ENCODE data around the gene CCDC91. TPM values are rescaled to one million over a fixed set of nuclear protein-coding genes. Genes with fewer than 3 reads are reported as not detected.

CCDC91 gene
- total RNA-seq, 6 donors from 2014 or later = 27.7 to 77.5 (median 30.2) TPM

- no peaks in the 10 kb centered on the region for H3K36me3 ChIP-seq
- DNase-seq (no peak), ATAC-seq (ENCODE audit: low FRiP score in 2 of 2) (no peak)
- no peaks in the 10 kb centered on the region for H3K4me1 ChIP-seq
- no peaks in the 10 kb centered on the region for H3K9me3 ChIP-seq
- H3K27me3 ChIP-seq = no peaks in the 10 kb centered on the region
- no peak overlapping the region for H3K27ac ChIP-seq
- no peak overlapping the region for H3K4me3 ChIP-seq
- 86 to 89% methylated on average over 2 of the region's 2 CpGs for WGBS, 2 donors
- TF ChIP-seq EP300 (IDR thresholded peaks at IDR 0.05) = no peak
- TF ChIP-seq POLR2A (IDR thresholded peaks at IDR 0.05) = no peak
- TF ChIP-seq, protein P1, sequence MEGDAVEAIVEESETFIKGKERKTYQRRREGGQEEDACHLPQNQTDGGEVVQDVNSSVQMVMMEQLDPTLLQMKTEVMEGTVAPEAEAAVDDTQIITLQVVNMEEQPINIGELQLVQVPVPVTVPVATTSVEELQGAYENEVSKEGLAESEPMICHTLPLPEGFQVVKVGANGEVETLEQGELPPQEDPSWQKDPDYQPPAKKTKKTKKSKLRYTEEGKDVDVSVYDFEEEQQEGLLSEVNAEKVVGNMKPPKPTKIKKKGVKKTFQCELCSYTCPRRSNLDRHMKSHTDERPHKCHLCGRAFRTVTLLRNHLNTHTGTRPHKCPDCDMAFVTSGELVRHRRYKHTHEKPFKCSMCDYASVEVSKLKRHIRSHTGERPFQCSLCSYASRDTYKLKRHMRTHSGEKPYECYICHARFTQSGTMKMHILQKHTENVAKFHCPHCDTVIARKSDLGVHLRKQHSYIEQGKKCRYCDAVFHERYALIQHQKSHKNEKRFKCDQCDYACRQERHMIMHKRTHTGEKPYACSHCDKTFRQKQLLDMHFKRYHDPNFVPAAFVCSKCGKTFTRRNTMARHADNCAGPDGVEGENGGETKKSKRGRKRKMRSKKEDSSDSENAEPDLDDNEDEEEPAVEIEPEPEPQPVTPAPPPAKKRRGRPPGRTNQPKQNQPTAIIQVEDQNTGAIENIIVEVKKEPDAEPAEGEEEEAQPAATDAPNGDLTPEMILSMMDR (IDR thresholded peaks at IDR 0.05) = no peak
Measured at GRCh38 chr12:28222081-28222700, 31.9 kb downstream of the CCDC91 start.

- TF ChIP-seq POLR2A (IDR thresholded peaks at IDR 0.05) (no peak), POLR2AphosphoS5 (IDR thresholded peaks at IDR 0.05) (no peak), EP300 (IDR thresholded peaks at IDR 0.05) (no peak)
- TF ChIP-seq, protein P1 (IDR thresholded peaks at IDR 0.05) = no peak
- no peaks in the 10 kb centered on the region for H3K36me3 ChIP-seq
- no peak for DNase-seq
- H3K27me3 ChIP-seq = no peaks in the 10 kb centered on the region
- ATAC-seq (ENCODE audit: low FRiP score in 2 of 2) = no peak
- 91 to 92% methylated on average over 3 of the region's 3 CpGs for WGBS, 2 donors
- H3K4me1 ChIP-seq = no peaks in the 10 kb centered on the region
- H3K27ac ChIP-seq = no peak overlapping the region
- no peaks in the 10 kb centered on the region for H3K9me3 ChIP-seq
- H3K4me3 ChIP-seq = no peak overlapping the region
Measured at GRCh38 chr12:28223025-28223554, 32.8 kb downstream of the CCDC91 start.

DNA sequence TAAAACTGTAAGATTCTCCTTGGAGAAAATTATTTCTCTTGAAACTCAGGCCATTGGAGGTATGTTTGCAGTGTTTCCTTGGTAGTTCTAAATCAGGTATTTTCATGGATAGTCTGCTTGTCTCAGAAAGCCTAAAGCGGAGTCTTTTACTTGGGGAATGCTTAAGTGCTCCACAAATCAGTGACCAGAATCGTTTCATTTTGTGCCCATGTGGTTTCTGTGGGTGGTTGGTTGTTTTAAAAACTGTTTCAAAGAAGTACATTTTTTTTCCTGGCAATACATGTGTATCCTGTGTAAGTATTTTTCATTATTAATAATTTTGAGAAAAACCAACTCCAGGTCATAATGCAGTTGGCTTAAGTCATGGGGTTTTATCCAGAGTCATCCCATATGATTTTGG, 33.6 kb downstream of the CCDC91 start:
- DNase-seq = no peak
- Histone ChIP-seq H3K4me3 (no peak overlapping the region), H3K27ac (no peak overlapping the region), H3K27me3 (no peaks in the 10 kb centered on the region), H3K4me1 (no peaks in the 10 kb centered on the region), H3K9me3 (no peaks in the 10 kb centered on the region), H3K36me3 (no peaks in the 10 kb centered on the region)
- WGBS, 2 donors = 71 to 82% methylated on average over 2 of the region's 2 CpGs
- TF ChIP-seq POLR2A (IDR thresholded peaks at IDR 0.05) = no peak
- TF ChIP-seq POLR2AphosphoS5 (IDR thresholded peaks at IDR 0.05) = no peak
- TF ChIP-seq, protein P1 (IDR thresholded peaks at IDR 0.05) = no peak
- no peak for TF ChIP-seq EP300 (IDR thresholded peaks at IDR 0.05)
- no peak for ATAC-seq (ENCODE audit: low FRiP score in 2 of 2)

DNA sequence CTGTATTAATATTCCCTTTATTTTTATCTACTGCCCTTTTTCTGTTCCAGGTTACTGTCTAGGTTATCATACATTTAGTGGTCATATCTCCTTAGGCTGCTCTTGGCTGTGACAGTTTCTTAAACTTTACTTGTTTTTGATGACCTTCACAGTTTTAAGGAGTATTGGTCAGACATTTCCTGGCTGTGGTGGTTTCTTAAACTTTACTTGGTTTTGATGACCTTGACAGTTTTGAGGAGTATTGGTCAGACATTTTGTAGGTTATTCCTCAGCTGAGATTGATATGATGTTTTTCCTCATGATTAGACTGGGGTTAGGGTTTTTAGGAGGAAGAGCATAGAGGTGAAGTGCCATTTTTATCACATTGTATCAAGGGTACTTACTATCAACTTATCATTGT, 36.4 kb downstream of the CCDC91 start:
- H3K9me3 ChIP-seq = no peaks in the 10 kb centered on the region
- no peak overlapping the region for H3K4me3 ChIP-seq
- peaks cover 0 to 14% (median 11%) of the 10 kb centered on the region in 4 donors for H3K4me1 ChIP-seq
- TF ChIP-seq EP300 (IDR thresholded peaks at IDR 0.05) (no peak), POLR2AphosphoS5 (IDR thresholded peaks at IDR 0.05) (no peak), POLR2A (IDR thresholded peaks at IDR 0.05) (no peak)
- TF ChIP-seq, protein P1 (IDR thresholded peaks at IDR 0.05) = no peak
- no peak overlapping the region for H3K27ac ChIP-seq
- ATAC-seq (ENCODE audit: low FRiP score in 2 of 2) (no peak), DNase-seq (no peak)
- H3K36me3 ChIP-seq = no peaks in the 10 kb centered on the region
- H3K27me3 ChIP-seq = no peaks in the 10 kb centered on the region

DNA sequence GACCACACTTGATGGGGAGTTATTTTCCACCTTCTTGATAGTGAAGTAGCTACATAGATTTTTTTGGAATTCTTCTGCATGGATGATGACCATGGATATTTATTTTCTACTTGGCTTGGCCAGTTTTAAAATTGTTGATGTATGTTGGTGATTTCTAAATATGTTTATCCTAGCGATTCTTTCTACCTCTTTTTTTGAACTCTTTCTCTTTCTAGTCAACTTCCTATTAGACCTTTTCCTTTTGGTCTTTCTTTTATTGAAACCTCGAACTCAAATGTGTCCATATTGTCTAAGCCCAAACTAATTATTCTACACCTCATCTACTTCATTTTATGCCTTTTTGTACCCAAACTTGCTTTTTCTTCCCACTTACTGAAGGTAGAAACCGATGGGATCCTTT, 37.0 kb downstream of the CCDC91 start:
- no peak overlapping the region for H3K4me3 ChIP-seq
- no peak for DNase-seq
- peaks cover 0 to 18% (median 13%) of the 10 kb centered on the region in 4 donors for H3K4me1 ChIP-seq
- no peaks in the 10 kb centered on the region for H3K36me3 ChIP-seq
- no peak for ATAC-seq (ENCODE audit: low FRiP score in 2 of 2)
- TF ChIP-seq, protein P1 (IDR thresholded peaks at IDR 0.05) = no peak
- TF ChIP-seq POLR2AphosphoS5 (IDR thresholded peaks at IDR 0.05) (no peak), EP300 (IDR thresholded peaks at IDR 0.05) (no peak), POLR2A (IDR thresholded peaks at IDR 0.05) (no peak)
- H3K27ac ChIP-seq = no peak overlapping the region
- no peaks in the 10 kb centered on the region for H3K9me3 ChIP-seq
- WGBS, 2 donors = 80 to 81% methylated on average over 3 of the region's 3 CpGs
- no peaks in the 10 kb centered on the region for H3K27me3 ChIP-seq
